ENCODE results near the gene TRIM8. TPM values are rescaled to one million over a fixed set of nuclear protein-coding genes. Genes with fewer than 3 reads are reported as not detected.
"Not testable (repeated sequence)": the region's sequence is repeated elsewhere in the genome, so short reads cannot be mapped to it uniquely, and the experiment has no call there.

Gene TRIM8
- total RNA-seq, 1 donor from 2014 or later, result 57.5 TPM

DNA sequence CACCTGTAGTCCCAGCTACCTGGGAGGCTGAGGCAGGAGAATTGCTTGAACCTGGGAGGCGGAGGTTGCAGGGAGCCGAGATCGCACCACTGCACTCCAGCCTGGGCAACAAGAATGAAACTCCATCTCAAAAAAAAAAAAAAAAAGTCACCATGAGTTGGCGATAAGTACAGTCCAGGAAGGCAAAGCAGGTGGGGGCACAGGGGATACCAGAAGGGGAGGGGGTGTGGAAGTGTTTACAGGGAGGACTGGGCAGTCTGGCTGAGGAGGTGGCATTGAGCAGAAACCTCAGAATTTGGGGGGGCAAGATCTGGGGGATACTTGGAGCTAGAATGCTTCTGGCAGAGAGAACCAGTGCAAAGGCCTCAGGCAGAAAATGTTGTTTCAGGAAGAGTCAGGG, 23.1 kb downstream of the TRIM8 start:
- intact Hi-C loops (cut with micrococcal nuclease), result not testable (repeated sequence)

- intact Hi-C loops (cut with micrococcal nuclease), result no loop called here
Measured at GRCh38 chr10:102668326-102669107, 24.2 kb downstream of the TRIM8 start.

DNA sequence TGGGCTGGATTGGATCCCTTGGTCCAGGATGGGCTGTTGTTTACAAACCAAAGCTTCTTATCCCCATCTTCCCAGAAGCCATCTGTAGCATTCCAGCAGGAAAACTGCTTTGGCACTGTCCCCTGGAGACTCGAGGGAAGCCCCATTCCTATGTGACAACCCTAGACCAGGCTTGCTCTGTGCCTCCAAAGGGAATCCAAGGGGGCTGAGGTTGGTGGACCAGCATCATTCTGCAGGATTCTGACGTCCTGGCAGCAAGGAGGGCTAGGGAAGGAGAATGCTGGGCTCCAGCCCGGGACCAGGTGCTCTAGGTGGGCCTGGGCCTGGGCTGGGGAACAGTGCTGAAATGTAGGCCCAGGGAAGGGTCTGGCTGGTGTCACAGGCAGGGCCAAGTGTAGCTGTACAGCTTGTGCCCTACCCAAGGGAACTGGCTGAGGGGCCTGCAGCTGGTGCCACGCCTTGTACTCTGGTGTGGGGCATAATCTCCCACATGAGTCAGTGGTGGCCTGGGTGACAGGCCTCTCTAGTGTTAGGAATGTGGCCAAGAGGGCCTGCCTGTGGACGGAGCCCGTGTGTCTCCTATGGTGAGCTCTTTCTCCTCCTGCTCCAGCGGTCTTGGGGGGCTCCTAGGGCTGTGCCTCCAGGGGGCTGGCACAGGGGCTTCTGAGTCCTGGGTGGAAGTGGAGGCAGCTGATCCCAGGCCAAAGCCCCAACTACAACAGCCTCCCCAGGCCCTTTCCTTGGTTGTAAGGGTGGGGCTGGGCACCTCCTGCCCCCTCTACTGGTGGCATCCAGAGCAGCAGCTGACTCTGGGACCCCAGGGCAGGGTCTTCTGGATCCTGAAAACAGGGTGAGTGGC, 25.2 kb downstream of the TRIM8 start:
- intact Hi-C loops (cut with micrococcal nuclease), result no loop called here

GRCh38 chr10:102670065-102670670, 25.9 kb downstream of the TRIM8 start:
- intact Hi-C loops (cut with micrococcal nuclease), result no loop called here

DNA sequence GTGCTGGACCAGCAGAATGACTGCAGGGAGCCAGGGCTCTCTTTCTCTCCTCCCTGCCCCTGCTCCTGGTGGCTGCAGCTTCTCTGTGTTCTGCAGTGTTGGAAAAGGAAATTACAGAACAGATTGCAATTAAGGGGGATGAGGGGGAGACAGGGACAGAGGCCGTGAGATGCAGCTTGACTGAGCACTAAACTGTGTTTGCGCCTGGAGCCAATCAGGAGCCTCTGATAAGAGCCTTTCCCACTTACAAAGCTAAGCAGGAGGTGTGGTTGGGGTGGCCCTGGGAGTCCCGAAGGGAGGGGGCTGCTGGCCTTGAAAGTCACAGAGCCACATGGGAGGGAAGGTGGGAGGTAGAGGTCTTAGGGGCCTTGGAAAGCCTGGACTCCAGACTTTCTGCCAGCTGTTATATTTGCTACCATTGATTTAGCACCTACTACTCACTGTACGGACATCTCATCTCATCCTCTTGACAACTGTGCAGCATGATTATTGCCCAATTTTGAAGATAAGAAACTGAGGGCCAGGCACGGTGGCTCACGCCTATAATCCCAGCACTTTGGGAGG, 26.7 kb downstream of the TRIM8 start:
- intact Hi-C loops (cut with micrococcal nuclease), result no loop called here

GRCh38 chr10:102673236-102673818, 29.0 kb downstream of the TRIM8 start:
- intact Hi-C loops (cut with micrococcal nuclease), result no loop called here

- intact Hi-C loops (cut with micrococcal nuclease), result loop anchor here (1.0 kb wide), 6 partner anchors 13 to 722 kb away; partner anchors contain the start of genes ARL3, ATP5MK, PDCD11 and SFXN2
Measured at GRCh38 chr10:102673819-102674511, 29.7 kb downstream of the TRIM8 start.

- intact Hi-C loops (cut with micrococcal nuclease), result loop anchor here (1.0 kb wide), 6 partner anchors 13 to 722 kb away; partner anchors contain the start of genes ARL3, ATP5MK, PDCD11 and SFXN2
Measured at GRCh38 chr10:102674566-102674965, 30.3 kb downstream of the TRIM8 start.

DNA sequence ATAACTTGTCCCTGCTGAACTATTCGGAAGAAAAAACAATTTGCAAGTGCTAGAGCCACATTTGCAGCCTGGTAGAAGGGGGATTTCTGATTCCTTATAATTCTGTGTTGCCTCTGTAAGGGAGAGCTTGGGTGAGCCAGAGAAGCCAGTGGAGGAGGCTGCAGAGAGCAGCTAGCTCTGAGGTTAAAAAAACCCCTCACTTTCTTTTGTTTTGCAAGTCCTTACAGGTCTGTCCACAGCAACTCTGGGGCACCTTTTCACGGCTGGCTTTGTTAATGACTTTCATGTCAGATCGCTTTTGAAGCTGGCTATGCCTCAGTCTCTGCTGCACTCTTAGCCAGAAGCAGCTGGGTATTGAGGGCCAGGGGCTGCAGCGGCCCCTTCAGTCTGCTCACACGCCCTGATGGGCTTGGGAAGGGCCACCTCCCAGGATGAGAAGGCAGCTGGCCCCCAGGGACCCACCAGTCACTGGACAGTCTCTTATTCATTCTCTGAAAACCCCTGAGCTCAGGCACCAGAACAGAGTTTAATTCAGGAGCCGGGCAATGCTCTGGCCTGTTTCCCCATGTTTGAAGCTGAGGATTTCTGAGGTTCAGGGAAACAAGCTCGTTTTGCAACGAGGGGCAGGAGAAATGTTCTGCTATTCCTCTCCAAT, 30.9 kb downstream of the TRIM8 start:
- intact Hi-C loops (cut with micrococcal nuclease), result no loop called here

GRCh38 chr10:102675666-102676533, 31.6 kb downstream of the TRIM8 start:
- intact Hi-C loops (cut with micrococcal nuclease), result no loop called here

GRCh38 chr10:102676534-102677315, 32.4 kb downstream of the TRIM8 start:
- intact Hi-C loops (cut with micrococcal nuclease), result no loop called here

DNA sequence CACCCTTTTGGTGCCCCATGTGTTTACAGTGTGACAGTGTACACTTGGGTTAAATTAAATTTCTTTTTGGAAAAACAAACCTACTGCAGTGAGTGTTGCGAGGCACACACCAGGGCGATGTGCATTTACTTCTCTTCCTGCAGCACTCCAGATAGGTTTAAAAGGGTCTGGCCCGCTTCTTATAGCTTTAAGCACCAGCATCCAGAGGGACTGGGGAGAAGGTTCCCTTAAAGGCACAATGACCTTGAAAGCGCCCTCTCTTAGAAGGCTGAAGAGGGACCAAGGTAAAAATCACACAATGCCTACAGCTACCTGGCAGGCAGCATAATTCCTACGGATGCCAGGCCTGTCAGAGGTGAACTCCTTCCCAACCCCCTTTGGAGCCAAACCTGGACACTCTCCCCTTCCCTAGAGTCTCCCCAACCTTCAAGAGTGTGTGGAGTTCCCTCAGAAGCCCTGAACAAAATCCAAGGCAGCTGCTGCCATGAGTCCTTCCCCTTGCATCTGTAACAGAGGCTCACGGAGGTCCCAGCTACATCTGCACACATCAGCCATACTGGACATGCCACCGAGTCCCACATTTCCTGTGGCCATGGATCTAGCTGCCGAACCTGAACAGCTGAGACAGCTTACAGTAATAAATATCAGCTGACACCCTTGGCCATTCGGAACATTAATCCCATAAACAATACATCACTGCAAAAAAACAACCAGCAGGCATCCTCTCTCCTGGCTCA, 33.2 kb downstream of the TRIM8 start:
- intact Hi-C loops (cut with micrococcal nuclease), result no loop called here

DNA sequence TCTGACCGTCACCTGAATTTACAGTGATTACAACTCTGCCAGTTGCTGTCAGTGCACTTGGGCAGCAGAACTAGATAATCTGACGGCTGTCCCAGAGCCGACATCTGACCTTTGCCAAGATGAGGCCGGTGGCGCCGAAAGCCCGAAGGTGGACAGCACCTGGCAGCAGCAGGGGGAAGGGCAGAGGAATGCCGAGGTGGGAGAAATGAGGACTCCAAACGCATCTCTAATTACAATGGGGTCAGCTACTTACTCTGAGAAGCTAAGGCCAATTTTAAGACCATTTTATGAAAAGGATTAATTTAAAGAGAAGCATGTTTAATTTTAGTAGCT, 33.8 kb downstream of the TRIM8 start:
- intact Hi-C loops (cut with micrococcal nuclease), result no loop called here

GRCh38 chr10:102678842-102679289, 34.6 kb downstream of the TRIM8 start:
- intact Hi-C loops (cut with micrococcal nuclease), result no loop called here

- intact Hi-C loops (cut with micrococcal nuclease), result no loop called here
Measured at GRCh38 chr10:102679596-102679995, 35.3 kb downstream of the TRIM8 start.

GRCh38 chr10:102681696-102682095, 37.4 kb downstream of the TRIM8 start:
- intact Hi-C loops (cut with micrococcal nuclease), result no loop called here

- intact Hi-C loops (cut with micrococcal nuclease), result no loop called here
Measured at GRCh38 chr10:102682416-102682815, 38.1 kb downstream of the TRIM8 start.

DNA sequence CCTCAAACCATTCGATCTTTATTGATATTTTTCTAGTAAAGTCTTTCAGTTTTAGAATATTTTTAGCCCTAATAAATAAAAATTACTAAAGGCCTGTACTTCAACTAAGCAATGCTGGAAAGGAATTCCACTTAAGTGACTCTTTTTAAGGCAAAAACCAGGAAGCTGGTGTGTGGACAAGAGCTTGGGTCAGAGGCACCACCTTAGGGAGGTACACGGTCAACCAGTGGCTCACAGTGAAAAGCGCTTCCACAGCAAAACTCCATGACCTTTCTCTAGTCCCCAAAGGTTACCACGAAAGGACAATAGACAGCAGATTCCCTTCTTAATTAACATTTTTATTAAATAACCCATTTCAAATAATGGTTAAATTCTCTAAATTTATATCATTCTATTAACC, 38.7 kb downstream of the TRIM8 start:
- intact Hi-C loops (cut with micrococcal nuclease), result no loop called here

Measured in T-helper 1 cell treated with Interleukin-12 subunit alpha and Interleukin-12 subunit beta and Interleukin-4 antibody, amounts not matched to agents 30 ng/mL and 1 ng/mL, for 36 hours (primary cell).